T47D (cell line): ENCODE results near the gene BRMS1L.
A peak's percentile ranks its signal among the peaks of the same experiment; 100 is the strongest.

Source experiments
- DNase-seq, 2 experiments: peaks; one replicate each; pipeline versions ENCODE4 v3.0.0 to v3.0.0-alpha.2; 2011 to 2012; ENCODE audit warnings: low read depth in 1 of 2, low spot score in 1 of 2
- JUND ChIP-seq: IDR thresholded peaks from 2 replicates; pipeline ENCODE4 v1.6.1; 2012; ENCODE audit warnings: low read depth
- in situ Hi-C: cut with HindIII; loops from 2 replicates; pipeline ENCODE4 v1.10.0; 2016; ENCODE audit warnings: low sequenced_read_pairs, low pct_unique_long_range_greater_than_20kb

BRMS1L gene

GRCh38 chr14:35861204-35861868, 35.2 kb downstream of the BRMS1L start:
- no peak for TF ChIP-seq JUND

GRCh38 chr14:35865611-35866324, 39.6 kb downstream of the BRMS1L start:
- no peak for TF ChIP-seq JUND
- no peak for DNase-seq
- in situ Hi-C loops, result no loop called here

More at GRCh38 chr14:35861204-35861868, 35.2 kb downstream of the BRMS1L start:
- no peak for DNase-seq
- in situ Hi-C loops, result no loop called here

GRCh38 chr14:35866595-35867279, 40.6 kb downstream of the BRMS1L start:
- no peak for TF ChIP-seq JUND
- no peak for DNase-seq
- in situ Hi-C loops, result no loop called here

- DNase-seq, result no peak
- no peak for TF ChIP-seq JUND
- in situ Hi-C loops, result no loop called here
These were observed 41.1 kb downstream of the BRMS1L start for GRCh38 chr14:35867280-35867629.

DNA sequence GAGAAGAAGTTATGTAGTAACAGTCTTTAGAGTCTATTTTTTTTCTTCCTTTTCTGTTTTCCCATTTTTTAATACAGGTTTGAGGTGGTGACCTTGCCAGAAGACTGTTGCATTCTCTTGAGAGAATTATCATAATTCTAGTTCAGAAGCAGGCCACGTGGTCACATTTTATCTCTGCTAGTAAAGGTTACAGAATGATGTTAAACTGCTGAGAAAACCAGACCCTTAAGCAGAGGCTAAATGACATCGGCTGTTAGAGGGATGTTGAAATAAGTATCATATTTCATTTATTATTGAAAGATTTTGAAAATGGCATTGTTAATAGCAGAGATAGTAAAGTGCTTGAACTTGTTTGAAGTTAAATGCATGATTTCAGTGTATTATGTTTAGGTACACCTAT, 49.2 kb downstream of the BRMS1L start:
- no peak for TF ChIP-seq JUND
- in situ Hi-C loops, result no loop called here

GRCh38 chr14:35877276-35877675, 51.1 kb downstream of the BRMS1L start:
- peak; percentile 39; the same call in 1 of the 2 replicates for TF ChIP-seq JUND
- peak in 1 of 2 experiments; percentile 57 for DNase-seq
- in situ Hi-C loops, result no loop called here

More for the DNA sequence above, 49.2 kb downstream of the BRMS1L start:
- DNase-seq, result no peak

DNA sequence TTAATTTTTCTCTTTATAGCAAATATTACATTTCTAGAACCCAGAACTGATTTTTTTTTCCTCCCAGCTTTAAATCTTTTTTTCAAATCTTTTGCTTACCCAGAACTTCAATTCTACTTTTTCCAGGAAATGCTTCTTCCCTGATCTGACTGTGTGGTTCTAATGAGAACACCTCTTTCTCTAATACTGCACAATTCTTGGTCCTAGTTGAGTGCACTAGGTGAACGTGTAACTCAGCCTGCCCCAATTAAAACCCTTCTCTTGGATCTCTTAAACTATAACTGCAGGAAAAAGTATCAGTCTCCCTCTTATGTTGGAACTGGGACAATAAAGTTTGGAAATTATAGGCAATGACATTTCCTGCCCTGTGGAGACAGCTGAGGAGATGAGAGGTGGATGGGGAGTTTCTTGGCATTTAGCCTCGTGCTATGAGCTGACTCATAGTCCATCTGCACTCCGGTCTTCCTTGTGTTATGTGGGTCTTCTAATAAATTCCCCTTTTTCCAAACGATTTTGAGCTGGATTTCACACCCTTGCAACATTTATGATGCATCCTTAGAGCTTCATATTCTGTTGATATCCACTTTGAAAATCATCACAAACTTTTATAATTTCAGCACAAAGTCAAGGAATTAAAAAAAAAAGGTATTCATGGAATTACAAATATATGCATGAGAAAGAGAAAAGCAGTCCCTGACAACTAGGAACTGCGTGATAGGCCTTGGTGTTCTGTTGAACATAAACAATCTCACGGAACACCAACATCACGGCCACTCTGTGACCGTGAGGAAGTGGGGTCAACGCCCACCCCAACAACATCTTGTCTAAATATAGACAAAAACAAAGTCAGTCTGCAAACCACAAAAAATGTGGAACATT, 52.4 kb downstream of the BRMS1L start:
- no peak for DNase-seq
- in situ Hi-C loops, result no loop called here
- no peak for TF ChIP-seq JUND

- no peak for DNase-seq
- in situ Hi-C loops, result no loop called here
- TF ChIP-seq JUND, result no peak
These were observed 53.1 kb downstream of the BRMS1L start for GRCh38 chr14:35879151-35879648.

- DNase-seq, result peak; percentile 22 to 41
- no peak for TF ChIP-seq JUND
- in situ Hi-C loops, result no loop called here
These were observed 53.6 kb downstream of the BRMS1L start for GRCh38 chr14:35879654-35880249.

DNA sequence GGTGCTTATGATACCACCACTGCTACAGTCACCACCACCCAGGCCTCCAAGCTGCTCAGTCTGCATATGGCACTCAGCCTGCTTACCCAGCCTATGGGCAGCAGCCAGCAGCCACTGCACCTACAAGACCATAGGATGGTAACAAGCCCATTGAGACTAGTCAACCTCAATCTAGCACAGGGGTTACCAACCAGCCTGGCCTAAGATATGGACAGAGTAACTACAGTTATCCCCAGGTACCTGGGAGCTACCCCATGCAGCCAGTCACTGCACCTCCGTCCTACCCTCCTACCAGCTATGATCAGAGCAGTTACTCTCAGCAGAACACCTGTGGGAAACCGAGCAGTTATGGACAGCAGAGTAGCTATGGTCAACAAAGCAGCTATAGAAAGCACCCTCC, 55.1 kb downstream of the BRMS1L start:
- DNase-seq, result no peak
- in situ Hi-C loops, result no loop called here
- TF ChIP-seq JUND, result no peak

- in situ Hi-C loops, result no loop called here
These were observed 57.6 kb downstream of the BRMS1L start for GRCh38 chr14:35883677-35884293.

More at GRCh38 chr14:35883677-35884293, 57.6 kb downstream of the BRMS1L start:
- TF ChIP-seq JUND, result no peak
- DNase-seq, result peak; percentile 25 to 65
